Esophagus (tissue), 2 donors: ENCODE data around the gene GALNT18. TPM values are rescaled to one million over a fixed set of nuclear protein-coding genes. Genes with fewer than 3 reads are reported as not detected.
"Not testable (repeated sequence)": the region's sequence is repeated elsewhere in the genome, so short reads cannot be mapped to it uniquely, and the experiment has no call there.

Experiments used
- H3K27ac ChIP-seq, 2 donors: one replicate each; pipeline ENCODE4 v1.5.1; 2013; ENCODE audit warnings: low read depth in 2 of 2, mild to moderate bottlenecking in 2 of 2, inconsistent platforms in 1 of 2, low read length in 1 of 2, moderate library complexity in 1 of 2
- H3K27me3 ChIP-seq, 2 donors: one replicate each; pipeline ENCODE4 v1.6.1; 2013; ENCODE audit warnings: low read length in 2 of 2, control low read depth in 1 of 2, mild to moderate bottlenecking in 1 of 2; ENCODE audit not compliant: insufficient read depth in 2 of 2, control insufficient read depth in 1 of 2
- H3K36me3 ChIP-seq, 2 donors: one replicate each; pipeline ENCODE4 v1.6.1; 2013; ENCODE audit warnings: low read length in 1 of 2; ENCODE audit not compliant: control insufficient read depth in 2 of 2, insufficient read depth in 2 of 2
- H3K4me1 ChIP-seq, 2 donors: one replicate each; pipeline ENCODE4 v1.6.1; 2013; ENCODE audit warnings: low read length in 1 of 2; ENCODE audit not compliant: control insufficient read depth in 2 of 2, insufficient read depth in 2 of 2
- H3K4me3 ChIP-seq, 2 donors: one replicate each; pipeline ENCODE4 v1.5.1; 2013; ENCODE audit warnings: low read length in 2 of 2, mild to moderate bottlenecking in 2 of 2, low read depth in 1 of 2, moderate library complexity in 1 of 2
- H3K9me3 ChIP-seq, 2 donors: one replicate each; pipeline ENCODE4 v1.6.1; 2013; ENCODE audit warnings: mild to moderate bottlenecking in 2 of 2, low read depth in 1 of 2, low read length in 1 of 2, moderate library complexity in 1 of 2; ENCODE audit not compliant: control insufficient read depth in 2 of 2, insufficient read depth in 1 of 2
- WGBS, 2 donors: extraction: QIAGEN DNeasy Blood & Tissue Kit; methylation state at CpG; one replicate each; pipeline ENCODE4 v1.1.7; 2013; 5-methylcytosine and 5-hydroxymethylcytosine counted together
- polyA plus RNA-seq, 2 donors: library from polyadenylated mRNA; stranded (reverse); fragments of 200-250 nt; gene quantifications; one replicate each; pipeline ENCODE4 v1.2.3, GENCODE V29; 2013
- donor health status: healthy with polysubstance abuse.
- donor health status: Bipolar disorder and iron deficiency.

The GALNT18 gene
- polyA plus RNA-seq, 2 donors, result 2.2 to 5.8 TPM

GRCh38 chr11:11458001-11458400, 163.8 kb downstream of the GALNT18 start:
- Histone ChIP-seq H3K27me3 (no peaks in the 10 kb centered on the region), H3K9me3 (no peaks in the 10 kb centered on the region), H3K4me3 (no peak overlapping the region), H3K4me1 (no peaks in the 10 kb centered on the region), H3K36me3 (no peaks in the 10 kb centered on the region), H3K27ac (no peak overlapping the region)
- WGBS, 2 donors, result 83 to 93% methylated on average over 5 of the region's 5 CpGs

- Histone ChIP-seq H3K4me1 (no peaks in the 10 kb centered on the region), H3K27me3 (no peaks in the 10 kb centered on the region)
Measured at GRCh38 chr11:11456866-11457265, 164.9 kb downstream of the GALNT18 start.

GRCh38 chr11:11454671-11455223, 167.1 kb downstream of the GALNT18 start:
- 69 to 70% methylated on average over 3 of the region's 3 CpGs for WGBS, 2 donors
- no peak overlapping the region for H3K4me3 ChIP-seq
- H3K36me3 ChIP-seq, result no peaks in the 10 kb centered on the region
- no peaks in the 10 kb centered on the region for H3K9me3 ChIP-seq
- no peaks in the 10 kb centered on the region for H3K4me1 ChIP-seq
- H3K27me3 ChIP-seq, result no peaks in the 10 kb centered on the region
- no peak overlapping the region for H3K27ac ChIP-seq

More at GRCh38 chr11:11456866-11457265, 164.9 kb downstream of the GALNT18 start:
- no peak overlapping the region for H3K4me3 ChIP-seq
- H3K27ac ChIP-seq, result no peak overlapping the region
- no peaks in the 10 kb centered on the region for H3K9me3 ChIP-seq
- 85 to 87% methylated on average over 3 of the region's 3 CpGs for WGBS, 2 donors
- no peaks in the 10 kb centered on the region for H3K36me3 ChIP-seq

GRCh38 chr11:11451501-11452005, 170.3 kb downstream of the GALNT18 start:
- no peak overlapping the region for H3K27ac ChIP-seq
- no peaks in the 10 kb centered on the region for H3K27me3 ChIP-seq
- no peaks in the 10 kb centered on the region for H3K4me1 ChIP-seq
- no peaks in the 10 kb centered on the region for H3K9me3 ChIP-seq
- 53 to 76% methylated on average over 4 of the region's 4 CpGs for WGBS, 2 donors
- H3K4me3 ChIP-seq, result no peak overlapping the region
- peaks cover 0 to 4% of the 10 kb centered on the region in 2 donors for H3K36me3 ChIP-seq

- Histone ChIP-seq H3K27me3 (no peaks in the 10 kb centered on the region), H3K36me3 (peaks cover 0 to 4% of the 10 kb centered on the region in 2 donors), H3K4me3 (no peak overlapping the region), H3K9me3 (no peaks in the 10 kb centered on the region), H3K4me1 (no peaks in the 10 kb centered on the region), H3K27ac (no peak overlapping the region)
- WGBS, 2 donors, result 51 to 56% methylated on average over 5 of the region's 5 CpGs
Measured at GRCh38 chr11:11450744-11451362, 171.0 kb downstream of the GALNT18 start.

- Histone ChIP-seq H3K36me3 (peaks cover 0 to 4% of the 10 kb centered on the region in 2 donors), H3K4me1 (no peaks in the 10 kb centered on the region), H3K9me3 (no peaks in the 10 kb centered on the region), H3K27ac (no peak overlapping the region), H3K4me3 (no peak overlapping the region), H3K27me3 (no peaks in the 10 kb centered on the region)
- 83 to 91% methylated on average over 3 of the region's 3 CpGs for WGBS, 2 donors
Measured at GRCh38 chr11:11449327-11449726, 172.5 kb downstream of the GALNT18 start.

- H3K27me3 ChIP-seq, result no peaks in the 10 kb centered on the region
- H3K27ac ChIP-seq, result no peak overlapping the region
- no peaks in the 10 kb centered on the region for H3K9me3 ChIP-seq
- H3K4me1 ChIP-seq, result no peaks in the 10 kb centered on the region
- no peak overlapping the region for H3K4me3 ChIP-seq
- WGBS, 2 donors, result 94% methylated on average over 12 of the region's 12 CpGs
- peaks cover 0 to 4% of the 10 kb centered on the region in 2 donors for H3K36me3 ChIP-seq
Measured at GRCh38 chr11:11448626-11449025, 173.2 kb downstream of the GALNT18 start.

- WGBS, 2 donors, result 79 to 84% methylated on average over 3 of the region's 3 CpGs
- not testable (repeated sequence) for H3K4me1 ChIP-seq, H3K9me3 ChIP-seq, H3K27ac ChIP-seq, H3K4me3 ChIP-seq, H3K36me3 ChIP-seq, H3K27me3 ChIP-seq
Measured at GRCh38 chr11:11447601-11448000, 174.2 kb downstream of the GALNT18 start.

- Histone ChIP-seq H3K36me3 (peaks cover 0 to 4% of the 10 kb centered on the region in 2 donors), H3K4me1 (no peaks in the 10 kb centered on the region), H3K27me3 (no peaks in the 10 kb centered on the region), H3K27ac (no peak overlapping the region), H3K4me3 (no peak overlapping the region), H3K9me3 (no peaks in the 10 kb centered on the region)
- 68 to 81% methylated on average over 6 of the region's 6 CpGs for WGBS, 2 donors
Measured at GRCh38 chr11:11446967-11447366, 174.8 kb downstream of the GALNT18 start.

GRCh38 chr11:11446564-11446963, 175.2 kb downstream of the GALNT18 start:
- no peak overlapping the region for H3K27ac ChIP-seq
- H3K27me3 ChIP-seq, result no peaks in the 10 kb centered on the region
- H3K9me3 ChIP-seq, result no peaks in the 10 kb centered on the region
- WGBS, 2 donors, result 88 to 89% methylated on average over 2 of the region's 2 CpGs
- peaks cover 0 to 4% of the 10 kb centered on the region in 2 donors for H3K36me3 ChIP-seq
- H3K4me3 ChIP-seq, result no peak overlapping the region
- H3K4me1 ChIP-seq, result no peaks in the 10 kb centered on the region
